Neural crest cell (in vitro differentiated cells): ENCODE measurements around the gene FLCN. TPM values are rescaled to one million over a fixed set of nuclear protein-coding genes. Genes with fewer than 3 reads are reported as not detected.

Source experiments
- DNase-seq: peaks from one replicate; pipeline ENCODE4 v3.0.0; 2021; ENCODE audit warnings: low read depth, mixed read lengths, low spot score
- H3K27ac Mint-ChIP-seq: one replicate; pipeline ENCODE4 v1.8.0; 2021; ENCODE audit warnings: mild to moderate bottlenecking, mixed read lengths; ENCODE audit not compliant: unreplicated experiment
- H3K27me3 Mint-ChIP-seq: 2 replicates; pipeline ENCODE4 v1.8.0; 2021; ENCODE audit warnings: low read depth, mild to moderate bottlenecking, mixed read lengths
- H3K36me3 Mint-ChIP-seq: 2 replicates; pipeline ENCODE4 v1.8.0; 2021; ENCODE audit warnings: low read depth, mild to moderate bottlenecking, mixed read lengths
- H3K4me1 Mint-ChIP-seq: 2 replicates; pipeline ENCODE4 v1.8.0; 2021; ENCODE audit warnings: mixed read lengths
- H3K4me3 Mint-ChIP-seq: one replicate; pipeline ENCODE4 v1.8.0; 2021; ENCODE audit warnings: mild to moderate bottlenecking, mixed read lengths
- H3K9me3 Mint-ChIP-seq: 2 replicates; pipeline ENCODE4 v1.8.0; 2021; ENCODE audit warnings: mixed read lengths
- CTCF ChIP-seq: fragments of 200-600 bp; sonication (generic); conservative IDR thresholded peaks from 2 replicates; pipeline ENCODE4 v1.5.0; 2021; ENCODE audit warnings: antibody characterized with exemption, mild to moderate bottlenecking
- total RNA-seq: library from RNA; stranded (reverse); gene quantifications from 2 replicates; pipeline ENCODE4 v1.2.1, GENCODE V29; 2021

Gene FLCN
- total RNA-seq, 1 donor from 2014 or later: 38.7 TPM

DNA sequence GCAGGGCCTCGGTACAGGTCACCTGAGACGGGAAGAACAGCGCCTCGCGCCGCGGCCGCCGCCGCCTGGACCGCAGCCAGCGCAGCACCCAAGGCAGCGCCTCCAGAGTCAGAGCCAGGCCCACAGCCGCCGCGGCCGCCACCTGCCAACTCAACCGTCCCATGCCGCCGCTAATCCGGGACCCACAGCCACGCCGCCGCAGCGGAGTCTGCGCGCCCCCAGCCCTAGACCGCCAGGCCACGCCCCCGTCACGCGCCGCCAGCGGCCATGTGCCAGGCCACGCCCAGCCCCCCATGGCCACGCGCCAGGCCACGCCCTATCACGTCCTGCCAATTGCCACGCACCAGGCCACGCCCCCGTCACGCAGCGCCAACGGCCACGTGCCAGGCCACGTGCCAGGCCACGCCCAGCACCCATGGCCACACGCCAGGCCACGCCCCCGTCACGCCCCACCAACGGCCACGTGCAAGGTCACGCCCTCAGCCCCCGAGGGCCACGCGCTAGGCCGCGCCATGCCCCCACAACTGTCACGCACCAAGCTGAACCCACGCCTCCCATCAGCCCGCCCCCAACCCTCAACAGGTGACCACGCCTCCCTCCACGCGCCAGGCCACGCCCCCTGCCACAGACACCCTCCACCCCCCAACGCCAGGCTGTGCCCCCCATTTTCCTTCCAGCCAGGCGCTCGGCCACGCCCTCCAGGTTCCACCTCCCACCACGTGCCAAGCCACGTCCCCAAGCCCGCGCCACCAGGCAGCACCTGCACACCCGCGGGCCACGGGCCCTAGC lies 30.6 kb downstream of the FLCN start, which contains the start of gene PLD6:
PLD6 (minus strand) TSS at position 210 of the 789 bp plus-strand sequence; CDS start at position 163, 47 bp downstream.
- Mint-ChIP-seq H3K9me3 (no peaks in the 10 kb centered on the region), H3K4me3 (no peak within 1 kb of the TSS), H3K27ac (no peak within 1 kb of the TSS), H3K4me1 (peaks cover 11% of the 10 kb centered on the region), H3K36me3 (no peaks in the 10 kb centered on the region), H3K27me3 (no peaks in the 10 kb centered on the region)
- no peak for TF ChIP-seq CTCF
- DNase-seq: no peak

GRCh38 chr17:17205368-17206123 lies 31.4 kb downstream of the FLCN start:
- Mint-ChIP-seq H3K4me1 (peaks cover 18% of the 10 kb centered on the region), H3K36me3 (no peaks in the 10 kb centered on the region), H3K4me3 (no peak overlapping the region), H3K9me3 (no peaks in the 10 kb centered on the region), H3K27ac (no peak overlapping the region), H3K27me3 (no peaks in the 10 kb centered on the region)
- no peak for DNase-seq
- no peak for TF ChIP-seq CTCF

- Mint-ChIP-seq H3K4me1 (peaks cover 27% of the 10 kb centered on the region), H3K27me3 (no peaks in the 10 kb centered on the region), H3K4me3 (no peak overlapping the region), H3K27ac (no peak overlapping the region), H3K9me3 (no peaks in the 10 kb centered on the region), H3K36me3 (no peaks in the 10 kb centered on the region)
- no peak for TF ChIP-seq CTCF
- DNase-seq: no peak
Measured at GRCh38 chr17:17204635-17205231, 32.2 kb downstream of the FLCN start.

DNA sequence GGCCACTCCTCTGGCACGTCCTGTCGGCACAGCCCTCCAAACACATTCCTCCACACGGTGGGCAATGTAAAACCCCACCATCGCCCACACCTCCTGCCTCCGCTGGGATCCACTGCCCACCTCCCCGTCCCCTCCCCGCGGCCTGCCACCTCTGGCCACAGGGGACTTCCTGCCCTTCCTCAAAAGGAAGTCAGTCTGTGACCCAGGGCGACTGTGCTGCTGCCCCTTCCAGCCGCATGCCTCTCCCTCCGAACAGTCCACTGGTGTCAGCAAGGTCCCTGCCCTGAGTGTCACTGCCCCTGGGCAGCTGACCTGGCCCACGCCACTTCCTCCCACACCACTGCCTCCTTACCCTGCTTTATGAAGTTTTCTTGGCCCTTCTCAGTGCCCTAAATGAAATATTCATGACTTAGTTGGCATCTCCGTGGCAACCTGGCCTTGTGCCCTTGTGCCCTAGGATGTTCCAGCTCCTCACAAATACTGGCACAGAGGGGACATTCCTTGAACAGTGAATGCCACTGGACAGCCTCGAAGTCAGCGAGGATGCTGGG lies 32.9 kb downstream of the FLCN start:
- no peaks in the 10 kb centered on the region for H3K9me3 Mint-ChIP-seq
- no peak for DNase-seq
- no peaks in the 10 kb centered on the region for H3K36me3 Mint-ChIP-seq
- no peaks in the 10 kb centered on the region for H3K27me3 Mint-ChIP-seq
- H3K4me3 Mint-ChIP-seq: no peak overlapping the region
- no peak for TF ChIP-seq CTCF
- peaks cover 32% of the 10 kb centered on the region for H3K4me1 Mint-ChIP-seq
- no peak overlapping the region for H3K27ac Mint-ChIP-seq

GRCh38 chr17:17203173-17203730 lies 33.7 kb downstream of the FLCN start:
- Mint-ChIP-seq H3K9me3 (no peaks in the 10 kb centered on the region), H3K4me1 (peaks cover 32% of the 10 kb centered on the region), H3K27ac (peak overlapping the region; percentile 40), H3K4me3 (no peak overlapping the region), H3K27me3 (no peaks in the 10 kb centered on the region), H3K36me3 (no peaks in the 10 kb centered on the region)
- DNase-seq: no peak
- no peak for TF ChIP-seq CTCF
